ENCODE results near the gene SLC6A12.
"Not testable (repeated sequence)": the region's sequence is repeated elsewhere in the genome, so short reads cannot be mapped to it uniquely, and the experiment has no call there.

DNA sequence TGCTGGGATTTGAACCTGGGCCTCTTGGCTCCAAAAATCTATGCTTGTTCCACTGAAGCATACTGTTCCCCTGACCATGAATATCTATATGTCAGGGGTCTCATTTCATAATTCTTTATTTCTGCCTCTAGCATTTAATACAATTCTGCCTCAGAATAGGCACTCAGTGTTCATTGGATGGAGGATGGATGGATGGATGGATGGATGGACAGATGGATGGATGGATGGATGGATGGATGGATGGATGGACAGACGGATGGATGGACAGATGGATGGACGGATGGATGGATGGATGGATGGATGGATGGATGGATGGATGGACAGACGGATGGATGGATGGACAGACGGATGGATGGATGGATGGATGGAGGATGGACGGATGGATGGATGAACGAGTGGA lies 3.1 kb upstream of the SLC6A12 start:
- not testable (repeated sequence) for TF ChIP-seq POLR2A (IDR thresholded peaks at IDR 0.05; ENCODE audit: low read depth, low read length)
- TF ChIP-seq, protein P1, sequence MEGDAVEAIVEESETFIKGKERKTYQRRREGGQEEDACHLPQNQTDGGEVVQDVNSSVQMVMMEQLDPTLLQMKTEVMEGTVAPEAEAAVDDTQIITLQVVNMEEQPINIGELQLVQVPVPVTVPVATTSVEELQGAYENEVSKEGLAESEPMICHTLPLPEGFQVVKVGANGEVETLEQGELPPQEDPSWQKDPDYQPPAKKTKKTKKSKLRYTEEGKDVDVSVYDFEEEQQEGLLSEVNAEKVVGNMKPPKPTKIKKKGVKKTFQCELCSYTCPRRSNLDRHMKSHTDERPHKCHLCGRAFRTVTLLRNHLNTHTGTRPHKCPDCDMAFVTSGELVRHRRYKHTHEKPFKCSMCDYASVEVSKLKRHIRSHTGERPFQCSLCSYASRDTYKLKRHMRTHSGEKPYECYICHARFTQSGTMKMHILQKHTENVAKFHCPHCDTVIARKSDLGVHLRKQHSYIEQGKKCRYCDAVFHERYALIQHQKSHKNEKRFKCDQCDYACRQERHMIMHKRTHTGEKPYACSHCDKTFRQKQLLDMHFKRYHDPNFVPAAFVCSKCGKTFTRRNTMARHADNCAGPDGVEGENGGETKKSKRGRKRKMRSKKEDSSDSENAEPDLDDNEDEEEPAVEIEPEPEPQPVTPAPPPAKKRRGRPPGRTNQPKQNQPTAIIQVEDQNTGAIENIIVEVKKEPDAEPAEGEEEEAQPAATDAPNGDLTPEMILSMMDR (IDR thresholded peaks at IDR 0.05; ENCODE audit: extremely low read depth in 1 of 2, insufficient read depth in 1 of 2, low read depth in 1 of 2, low read length in 2 of 2): not testable (repeated sequence)

All from endothelial cell of umbilical vein (primary cell).